GM12874 (cell line): ENCODE data around the gene OR1Q1.

ENCODE experiments used
- TF ChIP-seq, protein P1 (sequence below): IDR thresholded peaks from 2 replicates; pipeline ENCODE4 v1.5.1; 2011; ENCODE audit warnings: low read depth, mild to moderate bottlenecking, control low read depth, low read length, moderate library complexity; ENCODE audit not compliant: insufficient read depth

Gene OR1Q1

GRCh38 chr9:122606587-122606986 is 8.0 kb upstream of the OR1Q1 start:
- TF ChIP-seq, protein P1, sequence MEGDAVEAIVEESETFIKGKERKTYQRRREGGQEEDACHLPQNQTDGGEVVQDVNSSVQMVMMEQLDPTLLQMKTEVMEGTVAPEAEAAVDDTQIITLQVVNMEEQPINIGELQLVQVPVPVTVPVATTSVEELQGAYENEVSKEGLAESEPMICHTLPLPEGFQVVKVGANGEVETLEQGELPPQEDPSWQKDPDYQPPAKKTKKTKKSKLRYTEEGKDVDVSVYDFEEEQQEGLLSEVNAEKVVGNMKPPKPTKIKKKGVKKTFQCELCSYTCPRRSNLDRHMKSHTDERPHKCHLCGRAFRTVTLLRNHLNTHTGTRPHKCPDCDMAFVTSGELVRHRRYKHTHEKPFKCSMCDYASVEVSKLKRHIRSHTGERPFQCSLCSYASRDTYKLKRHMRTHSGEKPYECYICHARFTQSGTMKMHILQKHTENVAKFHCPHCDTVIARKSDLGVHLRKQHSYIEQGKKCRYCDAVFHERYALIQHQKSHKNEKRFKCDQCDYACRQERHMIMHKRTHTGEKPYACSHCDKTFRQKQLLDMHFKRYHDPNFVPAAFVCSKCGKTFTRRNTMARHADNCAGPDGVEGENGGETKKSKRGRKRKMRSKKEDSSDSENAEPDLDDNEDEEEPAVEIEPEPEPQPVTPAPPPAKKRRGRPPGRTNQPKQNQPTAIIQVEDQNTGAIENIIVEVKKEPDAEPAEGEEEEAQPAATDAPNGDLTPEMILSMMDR = no peak

GRCh38 chr9:122609804-122610203 is 4.7 kb upstream of the OR1Q1 start:
- TF ChIP-seq, protein P1 = no peak

DNA sequence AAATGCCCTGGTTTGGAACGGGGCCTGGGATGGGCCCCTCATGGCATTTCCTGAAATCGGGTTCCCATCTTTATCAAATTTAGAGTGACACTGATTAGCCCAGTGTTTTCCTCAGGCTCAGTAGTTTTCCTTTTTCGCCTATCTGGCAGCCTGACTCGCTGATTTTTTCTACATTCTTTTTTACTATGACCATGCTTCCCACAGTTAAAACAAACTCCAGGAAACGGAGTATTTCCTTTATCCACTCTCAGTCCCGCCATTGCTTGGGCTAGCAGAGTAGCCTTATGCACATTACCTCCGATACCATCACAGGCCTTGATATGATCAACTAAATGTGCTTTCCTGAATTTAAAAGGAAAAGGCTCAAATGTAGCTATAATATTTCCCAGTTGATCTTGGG is 5.5 kb downstream of the OR1Q1 start:
- TF ChIP-seq, protein P1 = no peak

DNA sequence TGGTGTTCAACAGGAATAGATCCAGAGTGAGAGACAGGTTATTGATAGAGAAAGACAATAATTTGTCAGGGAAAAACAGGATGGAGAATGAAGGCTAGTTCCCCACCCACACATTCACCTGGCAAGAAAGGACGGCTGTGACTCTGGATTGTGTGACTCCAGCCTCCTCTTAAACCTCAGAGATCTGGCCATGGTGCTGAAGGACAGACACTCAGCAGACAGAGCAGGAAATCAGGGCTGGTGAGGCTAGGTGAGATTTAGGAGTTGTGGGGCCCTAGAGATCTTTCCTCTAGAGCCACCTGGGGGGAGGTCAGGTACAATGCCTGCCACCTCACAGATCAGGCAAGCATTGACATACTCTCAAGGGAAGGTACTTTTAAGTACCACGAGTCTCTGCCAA is 27.7 kb downstream of the OR1Q1 start:
- TF ChIP-seq, protein P1 = no peak

DNA sequence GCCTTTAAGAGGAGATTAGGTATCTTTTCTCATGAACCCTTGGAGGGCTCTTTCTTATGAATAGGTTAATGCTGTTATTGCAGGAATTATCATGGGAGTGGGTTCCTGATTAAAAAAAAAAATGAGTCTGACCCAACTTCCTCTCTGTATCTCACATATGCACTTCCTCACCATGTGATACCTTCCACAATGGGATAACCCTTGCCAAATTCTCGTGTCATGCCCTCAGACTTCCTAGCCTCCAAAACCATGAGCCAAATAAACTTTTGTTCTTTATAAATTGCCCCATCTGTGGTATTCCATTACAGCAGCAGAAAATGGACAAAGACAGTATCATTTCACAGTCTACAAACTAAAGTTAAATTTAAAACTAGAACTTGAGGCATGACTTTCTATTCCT is 41.8 kb downstream of the OR1Q1 start:
- TF ChIP-seq, protein P1 = no peak

DNA sequence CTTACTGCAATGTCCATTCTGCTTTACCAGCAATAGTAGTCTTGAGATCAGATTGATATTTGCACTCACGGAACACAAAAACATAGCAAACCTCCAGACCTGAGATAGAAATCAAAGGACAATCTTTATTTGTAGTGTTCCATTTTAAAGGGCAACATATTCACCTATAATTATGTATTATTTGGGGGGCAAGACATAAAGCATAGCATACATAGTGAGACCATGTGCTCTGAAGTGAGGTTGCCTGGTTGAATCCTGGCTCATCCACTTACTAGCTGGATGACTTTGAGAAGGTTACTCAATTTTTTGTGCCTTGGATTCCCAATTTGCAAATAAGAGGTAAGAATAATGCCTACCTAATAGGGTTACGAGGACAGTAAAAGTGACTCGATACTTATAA is 43.0 kb downstream of the OR1Q1 start, which contains the start of gene OR1B1:
Gene OR1B1, minus strand, starts transcription at position 101 of the 400 bp plus-strand sequence.
- TF ChIP-seq, protein P1 = no peak

- TF ChIP-seq, protein P1 = no peak
These were observed 46.9 kb downstream of the OR1Q1 start, which contains the start of gene OR1L1 for GRCh38 chr9:122661416-122661815. Gene OR1L1, plus strand, starts transcription at chr9:122661716. Its CDS starts 0 bp downstream, at chr9:122661716.
